ENCODE results near the gene ARHGEF10L.

Gene ARHGEF10L

GRCh38 chr1:17706445-17706844 is 166.9 kb downstream of the ARHGEF10L start:
- DNase-seq (ENCODE audit: low read depth in 3 of 3) = no peak

- no peak for DNase-seq (ENCODE audit: low read depth in 3 of 3)
Observed at GRCh38 chr1:17709981-17710380, 170.5 kb downstream of the ARHGEF10L start.

- no peak for DNase-seq (ENCODE audit: low read depth in 3 of 3)
Observed at GRCh38 chr1:17710889-17711576, 171.5 kb downstream of the ARHGEF10L start.

- DNase-seq (ENCODE audit: low read depth in 3 of 3) = no peak
Observed at GRCh38 chr1:17711577-17711910, 172.0 kb downstream of the ARHGEF10L start.

- DNase-seq (ENCODE audit: low read depth in 3 of 3) = no peak
Observed at GRCh38 chr1:17711941-17712340, 172.4 kb downstream of the ARHGEF10L start.

- DNase-seq (ENCODE audit: low read depth in 3 of 3) = no peak
Observed at GRCh38 chr1:17713993-17714392, 174.5 kb downstream of the ARHGEF10L start.

- DNase-seq (ENCODE audit: low read depth in 3 of 3) = no peak
Observed at GRCh38 chr1:17717594-17718535, 178.4 kb downstream of the ARHGEF10L start.

GRCh38 chr1:17719874-17720273 is 180.4 kb downstream of the ARHGEF10L start:
- no peak for DNase-seq (ENCODE audit: low read depth in 3 of 3)

- no peak for DNase-seq (ENCODE audit: low read depth in 3 of 3)
Observed at GRCh38 chr1:17721444-17721843, 181.9 kb downstream of the ARHGEF10L start.

- DNase-seq (ENCODE audit: low read depth in 3 of 3) = no peak
Observed at GRCh38 chr1:17723684-17724083, 184.2 kb downstream of the ARHGEF10L start.

- no peak for DNase-seq (ENCODE audit: low read depth in 3 of 3)
Observed at GRCh38 chr1:17724150-17724549, 184.7 kb downstream of the ARHGEF10L start.

- no peak for DNase-seq (ENCODE audit: low read depth in 3 of 3)
Observed at GRCh38 chr1:17725084-17725719, 185.7 kb downstream of the ARHGEF10L start.

- no peak for DNase-seq (ENCODE audit: low read depth in 3 of 3)
Observed at GRCh38 chr1:17725811-17726582, 186.5 kb downstream of the ARHGEF10L start.

- no peak for DNase-seq (ENCODE audit: low read depth in 3 of 3)
Observed at GRCh38 chr1:17728123-17728712, 188.7 kb downstream of the ARHGEF10L start.

- no peak for DNase-seq (ENCODE audit: low read depth in 3 of 3)
Observed at GRCh38 chr1:17729248-17729647, 189.8 kb downstream of the ARHGEF10L start.

- DNase-seq (ENCODE audit: low read depth in 3 of 3) = no peak
Observed at GRCh38 chr1:17729909-17730308, 190.4 kb downstream of the ARHGEF10L start.

GRCh38 chr1:17731460-17731859 is 192.0 kb downstream of the ARHGEF10L start:
- DNase-seq (ENCODE audit: low read depth in 3 of 3) = no peak

- DNase-seq (ENCODE audit: low read depth in 3 of 3) = no peak
Observed at GRCh38 chr1:17732475-17732874, 193.0 kb downstream of the ARHGEF10L start.

GRCh38 chr1:17733661-17734060 is 194.2 kb downstream of the ARHGEF10L start:
- DNase-seq (ENCODE audit: low read depth in 3 of 3) = no peak

GRCh38 chr1:17734609-17735008 is 195.1 kb downstream of the ARHGEF10L start:
- DNase-seq (ENCODE audit: low read depth in 3 of 3) = no peak

GRCh38 chr1:17735348-17735747 is 195.8 kb downstream of the ARHGEF10L start:
- DNase-seq (ENCODE audit: low read depth in 3 of 3) = no peak
